Measurements from ENCODE around the gene MEIS3.
A peak's percentile ranks its signal among the peaks of the same experiment; 100 is the strongest.

MEIS3 gene

GRCh38 chr19:47427241-47428176 is 8.2 kb upstream of the MEIS3 start (continued):
- peak; percentile 80 for TF ChIP-seq ZNF366 (tag by site-specific recombination; conservative IDR thresholded peaks at IDR 0.05)
- peak; percentile 57; the same call in 1 of the 2 replicates for TF ChIP-seq KLF1 (tag by site-specific recombination; IDR thresholded peaks at IDR 0.05)
- TF ChIP-seq SALL2 (tag by site-specific recombination; IDR thresholded peaks at IDR 0.05; ENCODE audit: borderline replicate concordance): no peak
- TF ChIP-seq ZFP37 (tag by site-specific recombination; IDR thresholded peaks at IDR 0.05): no peak
- TF ChIP-seq ZBTB49 (tag by site-specific recombination; IDR thresholded peaks at IDR 0.05; ENCODE audit: low read depth): no peak
- TF ChIP-seq ZNF10 (tag by site-specific recombination; IDR thresholded peaks at IDR 0.05): no peak
- no peak for TF ChIP-seq ZNF221 (tag by site-specific recombination; IDR thresholded peaks at IDR 0.05; ENCODE audit: borderline replicate concordance)
- no peak for TF ChIP-seq AEBP2 (tag by site-specific recombination; IDR thresholded peaks at IDR 0.05; ENCODE audit: borderline replicate concordance)
- peak; percentile 53 for TF ChIP-seq KLF9 (tag by site-specific recombination; IDR thresholded peaks at IDR 0.05; ENCODE audit: low read depth)
- TF ChIP-seq ZBTB7A (tag by site-specific recombination; IDR thresholded peaks at IDR 0.05; ENCODE audit: low read depth): peak; percentile 60; the same call in 1 of the 2 replicates
- TF ChIP-seq ZNF2 (tag by site-specific recombination; IDR thresholded peaks at IDR 0.05): peak; percentile 63; the same call in 1 of the 2 replicates
- no peak for TF ChIP-seq ZNF596 (tag by site-specific recombination; IDR thresholded peaks at IDR 0.05)
- TF ChIP-seq ZFP41 (tag by site-specific recombination; IDR thresholded peaks at IDR 0.05; ENCODE audit: borderline replicate concordance): no peak
- peak; percentile 31; the same call in 1 of the 2 replicates for TF ChIP-seq ZBTB17 (tag by site-specific recombination; IDR thresholded peaks at IDR 0.05)
- peak; percentile 71 for TF ChIP-seq ZNF654 (tag by site-specific recombination; IDR thresholded peaks at IDR 0.05; ENCODE audit: low read depth)
- TF ChIP-seq ZNF24 (tag by site-specific recombination; IDR thresholded peaks at IDR 0.05): peak; percentile 44; the same call in 1 of the 2 replicates
- no peak for TF ChIP-seq ZNF449 (tag by site-specific recombination; IDR thresholded peaks at IDR 0.05)
- no peak for TF ChIP-seq ZBTB44 (tag by site-specific recombination; IDR thresholded peaks at IDR 0.05)
- TF ChIP-seq ZEB2 (tag by site-specific recombination; IDR thresholded peaks at IDR 0.05): peak; percentile 68; the same call in 1 of the 2 replicates

Measured in HEK293 (cell line).